ENCODE measurements around the gene BLOC1S2. TPM values are rescaled to one million over a fixed set of nuclear protein-coding genes. Genes with fewer than 3 reads are reported as not detected.

BLOC1S2 gene
- total and polyA plus RNA-seq, 2 of the 8 experiments (the other 6 are each of a cell fraction or from before 2014, with no cell fraction given) = 25.1 to 50.6 TPM

- DNase-seq (ENCODE audit: low read depth in 1 of 2, low spot score in 2 of 2) (no peak), FAIRE-seq (no peak)
- H3K4me3 ChIP-seq (ENCODE audit: extremely low read depth in 1 of 4, insufficient read depth in 2 of 4, low read depth in 3 of 4, low read length in 4 of 4) = no peak overlapping the region
- H2BK15ac ChIP-seq (ENCODE audit: low read length) = no peak overlapping the region
- H3K4me2 ChIP-seq (ENCODE audit: insufficient read depth in 1 of 2, low read depth in 2 of 2, low read length in 2 of 2) = no peak overlapping the region
- no peak overlapping the region for H3K27ac ChIP-seq (ENCODE audit: low read depth, low read length)
- no peaks in the 10 kb centered on the region for H3K79me1 ChIP-seq (ENCODE audit: low read depth, low read length)
- no peaks in the 10 kb centered on the region for H3K4me1 ChIP-seq (replicated peaks in 1 of 4; ENCODE audit: control insufficient read depth in 3 of 4, insufficient read depth in 4 of 4, low read length in 3 of 4)
- no peak overlapping the region for H4K5ac ChIP-seq (ENCODE audit: insufficient read length, low read depth, low read length)
- H3K36me3 ChIP-seq (ENCODE audit: control insufficient read depth in 2 of 4, insufficient read depth in 4 of 4, low read length in 3 of 4) = peaks cover 9 to 40% (median 25%) of the 10 kb centered on the region in 4 experiments
- POLR2A ChIA-PET (ENCODE audit: partially characterized antibody) = no interaction called here
- H3K27me3 ChIP-seq (replicated peaks in 1 of 4; ENCODE audit: control insufficient read depth in 3 of 4, extremely low read depth in 1 of 4, insufficient read depth in 3 of 4, low read length in 3 of 4) = no peaks in the 10 kb centered on the region
- no peak overlapping the region for H3K56ac ChIP-seq (replicated peaks; ENCODE audit: insufficient read length, low read depth, low read length)
- H3K79me2 ChIP-seq (ENCODE audit: control insufficient read depth in 1 of 2, insufficient read depth in 2 of 2, low read length in 2 of 2) = no peaks in the 10 kb centered on the region
- no peak overlapping the region for H3K23ac ChIP-seq (ENCODE audit: insufficient read length)
- H3K9ac ChIP-seq (replicated peaks in 1 of 4; ENCODE audit: extremely low read depth in 1 of 4, low read depth in 3 of 4, low read length in 3 of 4) = no peak overlapping the region
- no peak overlapping the region for H4K91ac ChIP-seq (replicated peaks; ENCODE audit: insufficient read length, low read length)
- H3K9me3 ChIP-seq (ENCODE audit: insufficient read depth in 2 of 2, low read depth in 1 of 2, low read length in 1 of 2) = no peaks in the 10 kb centered on the region
- no peak overlapping the region for H4K8ac ChIP-seq (ENCODE audit: extremely low read depth, insufficient read depth, low read length)
- H3K18ac ChIP-seq (ENCODE audit: extremely low read depth, low read length) = no peak overlapping the region
- H2AK5ac ChIP-seq (ENCODE audit: low read depth, low read length) = no peak overlapping the region
- H2BK12ac ChIP-seq (ENCODE audit: low read depth, low read length) = no peak overlapping the region
- no peak overlapping the region for H3K4ac ChIP-seq (replicated peaks; ENCODE audit: insufficient read length, low read depth, low read length)
- H2AFZ ChIP-seq (ENCODE audit: low read length) = no peak overlapping the region
- no peak overlapping the region for H2BK5ac ChIP-seq (ENCODE audit: low read depth, low read length)
- WGBS, 2 experiments (ENCODE audit: extremely low coverage in 1 of 2, insufficient coverage in 1 of 2, insufficient read length in 1 of 2, insufficient replicate concordance in 2 of 2, low coverage in 1 of 2, low lambda C conversion rate in 2 of 2, missing lambda C conversion rate in 1 of 2) = 88% methylated on average over 5 of the region's 5 CpGs; no CpG with 5 or more reads in 1 of the 2 experiments
- no peak overlapping the region for H3K14ac ChIP-seq (ENCODE audit: insufficient read length)
- H2BK20ac ChIP-seq (ENCODE audit: low read length) = no peak overlapping the region
- peaks cover 0 to 2% of the 10 kb centered on the region in 2 experiments for H4K20me1 ChIP-seq (replicated peaks in 1 of 2; ENCODE audit: control insufficient read depth in 1 of 2, insufficient read depth in 2 of 2, low read length in 2 of 2)
- no peaks in the 10 kb centered on the region for H3K23me2 ChIP-seq (ENCODE audit: low read depth, low read length)
- no peak overlapping the region for H2BK120ac ChIP-seq (replicated peaks; ENCODE audit: low read depth, low read length)
- CTCF ChIA-PET (ENCODE audit: partially characterized antibody) = no interaction called here
- TF ChIP-seq KDM1A (IDR thresholded peaks at IDR 0.05; ENCODE audit: borderline replicate concordance, low read length) = no peak
- no peak for TF ChIP-seq EZH2 (IDR thresholded peaks at IDR 0.05; ENCODE audit: low read depth, low read length, severe bottlenecking)
These were observed 40.8 kb downstream of the BLOC1S2 start for GRCh38 chr10:100245484-100246220.
